GM12873 (cell line): ENCODE data around the gene TGFB3.

Experiments
- CTCF ChIP-seq: IDR thresholded peaks from 2 replicates; pipeline ENCODE4 v1.5.1; 2012; ENCODE audit warnings: low read depth, mild to moderate bottlenecking, moderate library complexity, low read length, control low read depth; ENCODE audit not compliant: insufficient read depth; ENCODE audit errors: missing control alignments

TGFB3 gene

DNA sequence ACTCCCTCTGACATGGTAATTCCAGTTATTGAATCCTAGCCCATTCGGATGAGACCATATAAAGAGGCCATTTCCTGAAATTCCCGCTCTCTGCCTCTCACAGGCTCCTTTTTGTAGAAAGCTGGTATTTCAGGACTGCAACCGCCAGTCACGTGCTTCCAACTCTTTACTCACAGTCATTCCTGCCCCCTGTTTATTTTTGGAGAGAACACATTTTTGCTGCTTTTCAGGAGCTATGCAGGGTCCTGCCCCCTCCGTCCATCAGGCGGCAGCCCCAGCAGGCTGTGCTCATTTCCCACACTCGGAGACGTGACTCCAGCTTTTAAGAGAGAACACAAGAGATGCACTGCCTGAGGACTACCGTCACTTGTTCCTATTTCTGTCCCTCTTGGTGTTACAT lies 30.6 kb upstream of the TGFB3 start:
- no peak for TF ChIP-seq CTCF

DNA sequence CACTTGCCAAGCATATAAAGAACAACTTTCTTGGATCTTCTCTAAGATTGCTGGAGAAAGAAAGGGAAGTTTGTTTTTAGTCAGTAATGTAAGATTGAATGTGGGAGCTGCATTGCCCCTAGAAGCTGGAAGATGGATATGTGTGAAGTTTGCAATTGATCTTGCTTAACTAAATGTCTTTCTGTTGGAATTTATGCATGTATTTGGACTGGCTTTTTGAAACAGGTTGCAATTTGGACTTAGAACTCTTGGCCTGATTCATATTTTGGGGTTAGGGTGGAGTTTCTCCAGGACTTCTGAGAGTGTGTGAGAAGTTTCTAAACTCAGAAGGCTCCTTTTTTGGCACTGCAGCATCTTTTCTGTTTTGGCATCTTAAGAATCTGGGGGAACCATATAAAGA lies 30.1 kb upstream of the TGFB3 start:
- TF ChIP-seq CTCF: no peak

- no peak for TF ChIP-seq CTCF
Measured at GRCh38 chr14:76007852-76008251, 26.1 kb upstream of the TGFB3 start.

- no peak for TF ChIP-seq CTCF
Measured at GRCh38 chr14:76007379-76007778, 25.6 kb upstream of the TGFB3 start.

DNA sequence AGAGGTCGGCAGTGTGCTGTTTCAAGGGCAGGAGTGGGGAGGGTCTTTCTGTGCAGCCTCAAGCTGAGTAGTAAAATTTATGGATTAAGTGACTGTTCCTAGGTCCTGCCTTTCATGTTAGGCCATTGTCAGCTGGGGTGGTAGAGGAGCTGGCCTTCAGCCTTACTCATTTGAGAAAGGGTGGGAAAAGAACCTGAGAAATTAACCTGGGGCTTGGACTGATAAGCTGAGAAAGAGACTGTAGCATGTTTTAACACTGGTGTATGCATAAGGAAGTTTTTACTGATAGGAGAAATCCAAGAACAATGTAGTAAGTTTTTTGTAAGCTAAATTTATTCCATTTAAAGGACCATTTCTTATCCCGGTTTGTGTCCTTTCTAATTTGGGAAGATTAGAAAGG lies 24.5 kb upstream of the TGFB3 start:
- no peak for TF ChIP-seq CTCF

DNA sequence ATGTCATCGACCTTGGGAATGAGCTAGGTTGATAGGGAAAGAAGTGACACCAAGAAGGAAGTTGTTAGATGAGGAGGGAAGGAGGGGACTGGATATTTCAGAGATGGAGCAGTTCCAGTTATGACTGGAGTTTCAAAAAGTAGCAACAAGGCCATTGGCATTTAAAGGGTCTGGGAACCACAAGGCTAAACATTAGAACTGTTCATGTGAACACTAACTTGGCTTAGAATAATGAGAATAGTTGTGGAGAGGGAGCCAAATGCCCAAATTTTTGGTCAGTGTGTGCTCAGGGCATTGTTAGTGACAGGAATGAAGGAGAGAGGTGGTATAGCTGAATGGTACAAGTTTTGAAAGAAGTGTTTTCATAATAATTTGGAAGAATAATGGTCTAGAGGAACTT lies 20.6 kb upstream of the TGFB3 start:
- no peak for TF ChIP-seq CTCF

DNA sequence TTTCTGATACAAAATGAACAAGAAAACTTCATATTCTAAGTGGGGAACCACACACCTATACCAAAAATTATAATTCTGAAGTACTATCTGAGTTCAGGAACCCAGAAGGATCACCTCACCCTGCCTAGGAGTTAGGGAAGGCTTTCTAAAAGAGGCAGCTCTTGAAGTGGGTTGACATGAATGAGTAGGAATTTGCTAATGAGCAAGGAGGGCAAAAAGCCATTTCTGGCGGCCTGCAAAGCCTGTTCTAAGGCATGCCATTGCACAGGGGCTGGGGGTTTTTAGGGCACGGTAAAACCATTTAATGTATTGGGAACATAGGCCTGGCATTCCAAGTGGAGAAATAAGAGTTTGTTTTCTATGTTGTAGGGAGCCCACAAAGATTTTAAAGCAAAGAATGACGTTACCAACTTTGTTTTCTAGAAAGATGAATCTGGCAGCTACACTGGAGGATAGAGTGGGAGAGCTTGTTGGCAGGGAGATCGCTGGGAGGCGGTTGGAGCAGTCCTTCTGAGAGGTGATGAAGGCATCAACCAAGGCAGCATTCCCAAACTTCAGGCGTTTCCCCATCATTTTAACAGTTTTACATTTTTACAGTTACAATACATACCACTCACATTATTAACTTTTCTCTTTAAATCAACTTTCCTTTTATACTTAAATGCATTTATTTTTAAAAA lies 17.9 kb upstream of the TGFB3 start:
- TF ChIP-seq CTCF: no peak

- no peak for TF ChIP-seq CTCF
Measured at GRCh38 chr14:75996488-75996887, 14.7 kb upstream of the TGFB3 start.
